Measurements from ENCODE around the gene NR6A1. TPM values are rescaled to one million over a fixed set of nuclear protein-coding genes. Genes with fewer than 3 reads are reported as not detected.

Gene NR6A1
- total RNA-seq, 1 experiment from 2014 or later = 1.1 TPM

- no peak for DNase-seq (ENCODE audit: low read depth)
These were observed 278.3 kb downstream of the NR6A1 start for GRCh38 chr9:124492818-124493217.

GRCh38 chr9:124491049-124491975, 279.8 kb downstream of the NR6A1 start:
- DNase-seq (ENCODE audit: low read depth) = no peak

- no peak for DNase-seq (ENCODE audit: low read depth)
These were observed 281.1 kb downstream of the NR6A1 start for GRCh38 chr9:124490004-124490403.

GRCh38 chr9:124489222-124489621, 281.9 kb downstream of the NR6A1 start:
- DNase-seq (ENCODE audit: low read depth) = no peak

- no peak for DNase-seq (ENCODE audit: low read depth)
These were observed 282.4 kb downstream of the NR6A1 start for GRCh38 chr9:124488641-124489210.

- no peak for DNase-seq (ENCODE audit: low read depth)
These were observed 283.6 kb downstream of the NR6A1 start for GRCh38 chr9:124487260-124488182.

GRCh38 chr9:124486778-124487259, 284.3 kb downstream of the NR6A1 start:
- DNase-seq (ENCODE audit: low read depth) = no peak

GRCh38 chr9:124485936-124486335, 285.2 kb downstream of the NR6A1 start:
- no peak for DNase-seq (ENCODE audit: low read depth)

GRCh38 chr9:124485201-124485600, 285.9 kb downstream of the NR6A1 start:
- DNase-seq (ENCODE audit: low read depth) = no peak

- no peak for DNase-seq (ENCODE audit: low read depth)
These were observed 287.6 kb downstream of the NR6A1 start for GRCh38 chr9:124483481-124483880.

GRCh38 chr9:124482431-124483031, 288.6 kb downstream of the NR6A1 start:
- DNase-seq (ENCODE audit: low read depth) = no peak

- DNase-seq (ENCODE audit: low read depth) = no peak
These were observed 290.0 kb downstream of the NR6A1 start for GRCh38 chr9:124481115-124481514.

GRCh38 chr9:124480621-124480981, 290.5 kb downstream of the NR6A1 start:
- no peak for DNase-seq (ENCODE audit: low read depth)

- DNase-seq (ENCODE audit: low read depth) = no peak
These were observed 291.0 kb downstream of the NR6A1 start for GRCh38 chr9:124479947-124480620.

GRCh38 chr9:124479371-124479770, 291.7 kb downstream of the NR6A1 start:
- DNase-seq (ENCODE audit: low read depth) = no peak

GRCh38 chr9:124478354-124478753, 292.8 kb downstream of the NR6A1 start:
- no peak for DNase-seq (ENCODE audit: low read depth)

- DNase-seq (ENCODE audit: low read depth) = no peak
These were observed 293.3 kb downstream of the NR6A1 start for GRCh38 chr9:124477648-124478285.

GRCh38 chr9:124477211-124477647, 293.9 kb downstream of the NR6A1 start:
- DNase-seq (ENCODE audit: low read depth) = no peak

- no peak for DNase-seq (ENCODE audit: low read depth)
These were observed 295.0 kb downstream of the NR6A1 start for GRCh38 chr9:124475868-124476690.

All from LHCN-M2 (cell line).